Nephron (organoid): ENCODE measurements around the gene CAV2.

Experiments
- H3K27ac Mint-ChIP-seq, 3 experiments: 2 replicates each; pipeline ENCODE4 v1.8.0; 2020; ENCODE audit warnings: mixed read lengths in 3 of 3, mild to moderate bottlenecking in 2 of 3, moderate library complexity in 1 of 3
- H3K27me3 Mint-ChIP-seq: 2 replicates; pipeline ENCODE4 v1.8.0; 2021; ENCODE audit warnings: low read depth, mild to moderate bottlenecking, moderate library complexity, mixed read lengths
- H3K36me3 Mint-ChIP-seq: 2 replicates; pipeline ENCODE4 v1.8.0; 2020; ENCODE audit warnings: low read depth, mixed read lengths
- H3K4me1 Mint-ChIP-seq: 2 replicates; pipeline ENCODE4 v1.8.0; 2020; ENCODE audit warnings: mixed read lengths
- H3K4me3 Mint-ChIP-seq, 3 experiments: 2 replicates each; pipeline ENCODE4 v1.8.0; 2020; ENCODE audit warnings: mild to moderate bottlenecking in 3 of 3, mixed read lengths in 3 of 3, moderate library complexity in 2 of 3
- H3K9me3 Mint-ChIP-seq: 2 replicates; pipeline ENCODE4 v1.8.0; 2020; ENCODE audit warnings: mixed read lengths
- CTCF ChIP-seq, 3 experiments: fragments of 200-600 bp; sonication (generic); IDR thresholded peaks; one replicate each; pipeline ENCODE4 v1.5.0; 2021; ENCODE audit warnings: antibody characterized with exemption in 3 of 3; ENCODE audit not compliant: unreplicated experiment in 3 of 3

Gene CAV2

GRCh38 chr7:116532102-116532688 is 32.7 kb downstream of the CAV2 start:
- no peaks in the 10 kb centered on the region for H3K4me1 Mint-ChIP-seq
- no peak overlapping the region for H3K27ac Mint-ChIP-seq
- no peaks in the 10 kb centered on the region for H3K36me3 Mint-ChIP-seq
- peaks cover 46% of the 10 kb centered on the region for H3K27me3 Mint-ChIP-seq
- no peak overlapping the region for H3K4me3 Mint-ChIP-seq
- no peaks in the 10 kb centered on the region for H3K9me3 Mint-ChIP-seq
- no peak for TF ChIP-seq CTCF (IDR thresholded peaks at IDR 0.05; ENCODE audit: unreplicated experiment in 3 of 3)

GRCh38 chr7:116534790-116535189 is 35.3 kb downstream of the CAV2 start:
- no peaks in the 10 kb centered on the region for H3K9me3 Mint-ChIP-seq
- H3K36me3 Mint-ChIP-seq, result no peaks in the 10 kb centered on the region
- peaks cover 24% of the 10 kb centered on the region for H3K27me3 Mint-ChIP-seq
- H3K4me3 Mint-ChIP-seq, result no peak overlapping the region
- no peak for TF ChIP-seq CTCF (IDR thresholded peaks at IDR 0.05; ENCODE audit: unreplicated experiment in 3 of 3)
- H3K4me1 Mint-ChIP-seq, result no peaks in the 10 kb centered on the region
- H3K27ac Mint-ChIP-seq, result no peak overlapping the region

GRCh38 chr7:116535416-116535815 is 35.9 kb downstream of the CAV2 start:
- no peak for TF ChIP-seq CTCF (IDR thresholded peaks at IDR 0.05; ENCODE audit: unreplicated experiment in 3 of 3)
- Mint-ChIP-seq H3K27ac (no peak overlapping the region), H3K27me3 (peaks cover 18% of the 10 kb centered on the region), H3K4me1 (no peaks in the 10 kb centered on the region), H3K4me3 (no peak overlapping the region), H3K36me3 (no peaks in the 10 kb centered on the region), H3K9me3 (no peaks in the 10 kb centered on the region)

- Mint-ChIP-seq H3K4me1 (no peaks in the 10 kb centered on the region), H3K9me3 (no peaks in the 10 kb centered on the region), H3K4me3 (no peak overlapping the region), H3K27ac (no peak overlapping the region), H3K27me3 (peaks cover 7% of the 10 kb centered on the region), H3K36me3 (no peaks in the 10 kb centered on the region)
- no peak for TF ChIP-seq CTCF (IDR thresholded peaks at IDR 0.05; ENCODE audit: unreplicated experiment in 3 of 3)
Observed at GRCh38 chr7:116538138-116538537, 38.6 kb downstream of the CAV2 start.

- no peak overlapping the region for H3K4me3 Mint-ChIP-seq
- H3K27ac Mint-ChIP-seq, result no peak overlapping the region
- no peak for TF ChIP-seq CTCF (IDR thresholded peaks at IDR 0.05; ENCODE audit: unreplicated experiment in 3 of 3)
- no peaks in the 10 kb centered on the region for H3K36me3 Mint-ChIP-seq
- no peaks in the 10 kb centered on the region for H3K9me3 Mint-ChIP-seq
- peaks cover 4% of the 10 kb centered on the region for H3K27me3 Mint-ChIP-seq
- H3K4me1 Mint-ChIP-seq, result no peaks in the 10 kb centered on the region
Observed at GRCh38 chr7:116539879-116540278, 40.3 kb downstream of the CAV2 start.

GRCh38 chr7:116540743-116541142 is 41.2 kb downstream of the CAV2 start:
- no peaks in the 10 kb centered on the region for H3K4me1 Mint-ChIP-seq
- H3K9me3 Mint-ChIP-seq, result no peaks in the 10 kb centered on the region
- no peak overlapping the region for H3K27ac Mint-ChIP-seq
- H3K36me3 Mint-ChIP-seq, result no peaks in the 10 kb centered on the region
- H3K4me3 Mint-ChIP-seq, result no peak overlapping the region
- H3K27me3 Mint-ChIP-seq, result peaks cover 4% of the 10 kb centered on the region
- no peak for TF ChIP-seq CTCF (IDR thresholded peaks at IDR 0.05; ENCODE audit: unreplicated experiment in 3 of 3)
